GM19239 (cell line): ENCODE measurements around the gene RNF169.
"Not testable (repeated sequence)": the region's sequence is repeated elsewhere in the genome, so short reads cannot be mapped to it uniquely, and the experiment has no call there.

ENCODE experiments used
- DNase-seq: peaks from one replicate; pipeline ENCODE4 v3.0.0; 2011; ENCODE audit warnings: low spot score; ENCODE audit not compliant: insufficient read length
- FAIRE-seq: peaks from 2 replicates; lab custom pipeline; 2011; peaks lifted over from hg19 to GRCh38; lab: Jason Lieb, UNC

RNF169 gene

DNA sequence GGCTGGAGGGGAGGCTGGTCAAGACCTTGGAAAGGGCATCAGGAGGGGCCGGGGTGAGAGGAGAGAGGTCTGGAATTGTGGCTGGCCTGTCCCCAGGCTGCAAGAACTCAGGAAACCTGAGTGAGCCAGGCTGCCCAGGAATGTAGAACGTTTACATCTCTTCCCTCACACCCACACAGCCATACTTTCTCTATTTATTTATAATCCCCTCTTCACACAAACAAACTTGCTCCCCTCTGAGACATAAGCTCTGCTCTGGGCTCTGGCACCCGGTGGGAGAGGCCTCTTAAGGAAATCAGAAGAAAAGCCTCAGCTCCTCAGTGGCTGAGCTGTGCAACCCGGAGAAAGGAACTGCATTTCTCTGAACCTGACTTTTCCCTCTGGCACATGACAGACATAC is 22.9 kb upstream of the RNF169 start:
- DNase-seq (no peak), FAIRE-seq (no peak)

DNA sequence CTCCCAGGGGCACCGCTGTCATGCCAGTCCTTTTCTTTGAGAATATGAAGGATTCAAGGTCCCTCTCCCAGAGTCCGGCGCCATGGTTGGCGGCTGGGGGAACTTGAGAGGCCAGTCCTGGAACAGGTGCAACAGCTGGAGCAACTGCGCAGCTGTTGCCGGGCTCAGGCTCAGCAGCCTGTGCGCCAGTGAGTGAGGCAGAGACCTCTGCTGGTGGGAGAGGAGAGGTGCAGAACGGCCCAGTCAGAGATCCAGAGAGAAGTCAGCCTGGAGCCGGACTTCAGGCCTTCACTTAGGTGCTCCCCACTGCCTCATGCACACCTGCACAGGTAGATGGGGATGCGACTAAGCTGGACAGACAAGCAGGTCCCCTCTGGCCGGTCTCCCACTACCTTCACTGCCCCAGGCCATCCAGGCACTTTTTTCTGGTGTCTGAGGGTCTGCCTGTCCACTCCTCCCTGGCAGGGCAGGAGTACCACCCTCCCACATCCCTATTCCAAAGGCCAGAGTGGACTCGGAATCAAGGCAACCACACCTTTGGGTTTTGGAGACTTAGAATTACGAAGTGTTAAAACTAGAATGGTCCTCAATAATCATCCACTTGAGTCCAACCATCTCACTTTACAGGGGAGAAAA is 22.0 kb upstream of the RNF169 start:
- FAIRE-seq: peak; percentile 95
- peak; percentile 97 for DNase-seq

DNA sequence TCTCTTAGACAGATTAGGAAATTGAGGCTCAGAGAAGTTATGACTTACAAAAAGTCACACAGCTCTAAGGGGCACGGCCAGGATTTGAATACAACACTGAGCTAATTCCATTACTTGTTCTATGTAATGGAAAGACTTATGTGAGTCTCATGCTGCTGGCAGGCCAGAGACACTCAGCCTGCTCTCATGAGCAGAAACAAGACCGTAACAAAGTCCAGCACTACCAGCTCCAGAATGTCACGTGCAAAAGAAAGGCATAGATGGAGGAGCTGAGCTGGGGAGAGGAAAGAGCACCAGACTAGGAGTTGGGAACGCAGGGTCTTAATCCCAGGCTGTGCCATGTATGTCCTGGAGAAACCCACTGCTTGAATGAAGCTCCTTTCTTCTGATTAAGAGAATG is 19.3 kb upstream of the RNF169 start:
- DNase-seq (no peak), FAIRE-seq (no peak)

DNA sequence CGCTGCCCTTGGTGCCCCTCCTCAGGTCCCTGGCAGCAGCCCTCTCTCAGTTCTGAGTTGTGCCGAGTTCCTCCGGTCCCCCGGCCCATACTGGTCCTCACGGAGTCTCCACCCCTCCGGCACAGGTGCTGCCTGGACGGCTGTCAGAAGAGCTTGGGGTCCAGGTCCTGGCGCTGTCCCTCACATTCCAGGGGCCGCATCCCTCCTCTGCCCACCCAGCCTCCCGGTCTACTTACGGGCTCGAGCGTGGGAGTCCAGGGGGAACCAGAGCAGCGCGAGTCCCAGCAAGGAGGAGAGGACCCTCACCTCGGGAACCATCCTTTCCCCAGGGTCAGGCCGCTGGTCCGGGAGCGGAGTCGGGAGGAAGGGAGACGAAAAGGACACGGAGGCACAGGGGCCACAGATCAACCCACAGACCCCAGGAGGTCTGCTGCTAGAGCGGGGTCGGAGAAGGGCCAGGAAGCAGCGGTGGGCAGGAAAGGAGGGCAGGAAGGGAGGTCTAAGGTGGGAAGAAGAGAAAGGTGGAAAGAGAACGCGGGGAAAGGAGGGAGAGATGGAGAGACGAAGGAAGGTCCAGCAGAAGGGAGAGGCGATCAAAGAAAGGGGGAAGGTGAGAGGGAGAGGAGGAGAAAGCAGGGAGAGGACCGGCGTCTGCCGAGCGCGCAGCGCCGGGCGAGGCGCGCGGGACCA is 17.9 kb upstream of the RNF169 start:
- FAIRE-seq (no peak), DNase-seq (no peak)

DNA sequence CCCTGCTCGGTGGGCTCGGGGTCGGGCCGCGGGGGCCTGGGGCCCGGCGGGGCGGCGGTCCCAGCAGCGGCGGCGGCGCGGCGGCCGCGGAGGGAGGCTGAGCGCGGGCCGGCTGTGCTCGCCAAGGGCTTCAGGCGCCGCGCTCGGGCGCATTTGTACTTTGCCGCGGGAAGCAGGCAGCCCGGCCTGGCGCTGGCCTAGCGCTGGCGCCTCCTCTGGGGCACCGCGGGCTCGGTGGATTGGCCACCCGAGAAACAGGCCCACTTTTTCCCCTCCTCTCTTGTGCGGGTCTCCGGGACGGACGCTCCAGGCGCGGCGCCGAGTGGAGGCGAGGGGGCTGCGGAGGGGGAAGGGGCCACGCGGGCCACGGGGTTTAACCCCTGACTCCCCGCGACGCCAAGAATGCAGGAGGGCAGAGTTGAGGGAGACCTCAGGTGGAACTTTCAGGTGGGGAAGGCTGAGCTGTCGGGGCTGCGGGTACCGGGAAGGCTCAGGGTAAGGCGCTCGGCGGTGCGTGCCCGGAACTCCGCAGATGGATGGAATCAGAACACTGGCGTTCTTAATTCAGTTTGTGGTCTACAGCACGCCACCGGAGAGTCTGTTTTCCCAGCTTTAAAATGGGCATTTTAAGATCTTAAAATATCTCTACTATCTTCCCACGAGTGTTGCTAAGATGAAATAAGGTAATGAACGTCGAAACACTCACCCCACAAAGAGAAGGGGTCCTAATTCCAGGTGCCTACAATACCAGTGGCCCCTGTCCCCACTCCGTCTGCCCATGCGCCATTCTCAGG is 17.2 kb upstream of the RNF169 start, which contains the start of gene CHRDL2:
Gene CHRDL2 (minus strand): TSS at position 126 of the 794 bp plus-strand sequence. CDS start 538 bp downstream, outside the sequence.
- FAIRE-seq: no peak

DNA sequence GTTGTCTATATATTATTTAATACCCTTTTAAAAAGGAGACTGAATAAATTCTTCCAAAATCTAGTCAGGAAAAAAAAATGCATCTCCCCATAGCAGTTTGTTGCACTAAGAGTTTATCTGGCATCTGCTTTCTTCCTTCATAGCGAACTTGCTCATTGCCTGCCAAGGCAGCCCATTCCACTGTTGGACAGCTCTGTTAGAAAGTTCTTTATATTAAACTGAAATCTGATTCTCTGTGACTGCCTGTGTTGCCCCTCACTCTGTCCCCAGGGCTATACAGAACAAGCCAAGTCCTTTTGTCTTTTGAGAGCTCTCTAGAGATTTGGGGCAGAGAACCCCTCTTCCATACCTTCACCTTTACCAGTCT is 14.1 kb upstream of the RNF169 start:
- FAIRE-seq (no peak), DNase-seq (no peak)

More for the DNA sequence above, 17.2 kb upstream of the RNF169 start, which contains the start of gene CHRDL2:
- no peak for DNase-seq

DNA sequence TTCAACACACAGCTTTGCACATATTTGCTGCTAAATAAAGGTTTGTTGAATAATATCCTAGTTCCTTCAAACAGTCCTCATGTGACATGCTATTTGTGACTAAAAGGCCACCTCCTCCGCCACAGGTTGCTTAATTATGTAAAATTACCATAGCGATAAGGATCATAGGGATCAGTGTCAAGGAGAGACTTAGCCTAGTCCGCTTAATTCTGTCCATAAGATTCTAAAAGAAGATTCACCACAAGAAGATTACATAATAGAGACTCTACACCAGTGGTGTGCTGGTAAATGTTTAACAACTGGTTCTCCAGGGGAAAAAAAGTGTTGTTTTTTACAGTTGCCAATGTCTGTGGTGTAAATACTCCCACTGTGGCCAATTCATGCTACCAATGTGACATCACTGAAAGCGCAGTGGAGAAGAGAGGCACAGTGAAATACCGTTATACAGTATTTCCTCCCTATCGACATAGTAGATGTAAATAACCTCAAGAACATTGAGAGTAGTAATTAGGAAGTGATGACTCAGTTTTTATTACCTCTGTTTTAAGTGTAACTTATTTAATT is 13.2 kb upstream of the RNF169 start:
- no peak for FAIRE-seq
- DNase-seq: no peak

DNA sequence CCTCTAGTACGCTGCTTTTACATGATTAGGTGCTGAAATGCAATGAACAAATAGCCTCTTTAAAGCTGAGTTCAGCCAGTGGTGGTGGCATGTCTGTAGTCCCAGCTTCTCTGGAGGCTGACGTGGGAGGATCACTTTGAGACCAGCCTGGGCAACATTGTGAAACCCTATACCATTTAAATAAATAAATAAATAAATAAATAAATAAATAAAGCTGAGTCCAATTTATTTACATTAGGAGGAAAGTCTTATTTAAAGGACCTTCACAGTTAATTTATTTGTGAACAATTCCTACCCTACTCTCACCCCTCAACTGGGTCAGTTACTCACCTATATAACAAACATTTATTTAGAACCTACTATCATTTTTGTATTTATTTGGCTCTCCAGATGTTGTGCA is 12.6 kb upstream of the RNF169 start:
- no peak for DNase-seq
- FAIRE-seq: no peak

DNA sequence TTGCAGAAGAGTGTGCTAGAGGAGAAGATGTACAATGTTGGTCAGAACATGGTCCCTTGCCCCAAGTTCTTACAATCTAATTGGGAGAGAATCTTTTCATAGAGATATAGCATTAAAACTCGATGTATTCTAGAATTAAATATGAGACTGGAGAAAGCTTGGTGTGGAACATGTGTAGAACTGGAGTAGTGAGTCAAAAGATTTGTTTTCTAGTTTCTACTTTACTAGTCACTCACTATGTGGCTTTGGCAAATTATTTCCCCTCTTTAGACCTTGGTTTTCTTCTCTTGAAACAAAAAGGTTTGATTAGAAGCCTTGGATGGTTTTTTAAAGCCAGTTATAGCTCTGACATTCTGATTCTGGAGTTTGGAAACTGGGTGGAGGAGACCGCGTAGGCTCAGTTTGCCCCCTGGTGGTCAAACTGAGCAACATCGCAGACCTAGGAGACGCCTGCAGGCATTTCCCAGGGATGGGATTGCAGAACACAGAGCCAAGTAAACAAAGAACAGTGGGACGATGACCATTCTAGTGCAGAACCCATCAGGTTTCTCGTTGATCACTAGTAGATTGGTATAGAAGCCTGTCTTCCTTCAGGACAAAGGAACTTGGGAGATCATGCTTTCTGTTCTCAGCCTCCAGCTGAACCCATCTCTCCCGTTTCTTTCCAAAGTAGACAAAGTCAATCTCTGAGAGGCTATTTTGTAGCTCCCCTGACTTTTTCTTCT is 8.9 kb upstream of the RNF169 start:
- DNase-seq (peak; percentile 65), FAIRE-seq (peak; percentile 76)

DNA sequence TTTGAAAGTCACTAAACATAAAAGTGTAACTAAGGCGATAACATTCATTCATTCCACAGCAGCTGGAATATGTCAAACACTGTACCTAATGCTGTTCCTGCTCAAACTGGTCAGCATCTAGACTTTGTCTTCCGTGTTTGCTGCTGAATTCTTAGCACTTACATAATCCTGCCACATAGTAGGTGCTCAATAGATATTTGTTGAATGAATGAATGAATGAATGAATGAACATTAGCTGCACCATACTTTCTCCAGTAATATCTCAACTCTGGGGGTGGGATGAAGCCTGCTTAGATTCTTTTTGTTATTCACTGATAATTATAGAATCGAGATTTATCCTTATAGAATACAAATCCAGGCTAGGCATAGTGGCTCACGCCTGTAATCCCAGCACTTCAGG is 6.6 kb upstream of the RNF169 start:
- DNase-seq (no peak), FAIRE-seq (no peak)

DNA sequence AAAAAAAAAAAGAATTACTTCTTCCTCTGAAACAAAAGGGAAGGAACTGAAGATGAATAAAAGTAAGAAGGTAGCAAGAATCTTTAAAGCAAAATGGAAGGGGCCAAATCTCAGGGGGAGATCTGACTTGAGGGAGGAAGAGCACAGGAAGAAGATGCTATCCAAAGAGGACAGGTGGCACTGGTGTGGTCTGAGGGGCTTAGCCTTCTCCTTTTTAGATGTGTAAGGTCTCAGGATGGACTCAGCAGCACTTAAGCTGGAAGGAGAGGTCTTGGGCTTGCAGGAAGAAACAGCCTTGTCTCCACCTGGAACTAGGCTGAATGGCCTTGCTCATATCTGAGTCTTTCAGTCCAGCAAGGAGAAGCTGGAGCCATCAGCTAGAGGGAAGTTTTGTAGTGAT is 5.0 kb upstream of the RNF169 start:
- FAIRE-seq (no peak), DNase-seq (no peak)

DNA sequence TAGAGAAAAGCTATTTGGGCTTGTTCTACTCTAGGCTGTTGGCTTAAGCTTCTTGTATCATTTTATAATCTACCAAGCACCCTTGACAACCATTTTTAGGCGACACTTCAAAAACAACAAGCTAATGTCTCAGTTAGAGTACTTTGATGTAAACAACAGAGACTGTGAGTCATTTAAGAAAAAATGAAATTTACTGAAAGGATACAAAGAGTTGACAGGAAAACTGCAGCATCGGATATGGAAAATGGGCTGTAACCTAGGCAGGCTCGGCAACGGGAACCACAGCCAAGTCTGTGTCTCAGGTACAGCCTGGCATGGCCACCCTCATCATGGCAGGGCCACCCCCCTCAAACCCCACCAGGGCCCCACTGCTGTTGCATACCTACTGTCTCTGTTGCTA is 4.4 kb upstream of the RNF169 start:
- no peak for FAIRE-seq
- no peak for DNase-seq

DNA sequence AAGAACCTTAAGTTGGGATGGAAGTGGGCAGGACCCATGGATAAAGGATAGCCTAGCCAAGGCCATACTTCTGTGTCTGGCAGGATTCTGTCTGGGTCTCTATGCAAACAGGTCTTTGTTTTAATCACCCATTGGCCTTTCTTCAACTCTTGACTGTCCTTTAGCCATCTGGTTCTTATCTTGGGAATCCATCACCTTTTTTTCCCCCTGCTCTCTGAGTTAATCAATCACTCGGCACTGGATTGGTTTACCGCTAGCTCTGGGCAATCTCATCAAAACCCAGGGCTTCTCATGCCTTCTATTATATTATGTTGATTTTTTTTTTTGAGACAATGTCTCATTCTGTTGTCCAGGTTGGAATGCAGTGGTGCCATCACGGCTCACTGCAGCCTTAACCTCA is 1.8 kb upstream of the RNF169 start:
- FAIRE-seq (no peak), DNase-seq (no peak)

DNA sequence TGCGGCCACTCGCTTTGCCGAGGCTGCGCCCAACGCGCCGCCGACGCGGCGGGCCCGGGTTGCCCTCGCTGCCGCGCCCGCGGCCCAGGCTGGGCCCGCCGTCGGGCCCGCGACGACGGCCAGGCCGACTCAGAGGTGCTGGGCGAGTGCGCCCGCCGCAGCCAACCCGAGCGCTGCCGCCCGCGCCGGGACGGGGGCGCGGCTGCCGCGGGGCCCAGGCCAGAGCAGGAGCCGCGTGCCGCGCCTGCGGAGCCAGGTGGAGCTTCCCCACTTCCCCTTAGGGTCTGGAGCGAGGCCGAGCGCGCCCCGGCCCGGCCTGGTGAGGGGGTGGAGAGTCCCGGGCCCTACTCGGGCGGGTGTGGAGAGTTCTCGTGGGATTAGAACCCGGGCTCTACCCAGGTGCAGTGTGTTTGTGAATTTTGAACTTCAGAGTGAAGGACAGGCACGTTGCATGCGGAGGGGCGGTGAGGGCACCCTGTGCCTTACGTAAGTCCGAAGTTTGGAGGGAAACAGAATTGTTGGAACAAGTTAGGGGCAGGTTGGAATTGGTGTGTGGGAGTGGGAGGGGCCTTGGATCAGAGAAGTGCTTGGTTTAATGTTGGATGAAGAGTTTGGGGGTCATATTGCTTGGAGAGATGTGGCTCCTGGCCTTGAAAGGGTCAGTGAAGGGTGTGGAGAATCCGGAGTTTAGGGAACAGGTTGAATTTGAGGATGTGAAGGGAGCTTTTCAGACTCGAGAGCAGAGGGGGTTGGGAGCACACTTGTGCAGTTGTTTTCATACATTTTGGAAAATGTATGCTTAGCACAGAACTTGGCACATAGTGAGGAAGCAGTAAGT is 697 bp downstream of the RNF169 start:
- DNase-seq (peak; percentile 57), FAIRE-seq (no peak)

DNA sequence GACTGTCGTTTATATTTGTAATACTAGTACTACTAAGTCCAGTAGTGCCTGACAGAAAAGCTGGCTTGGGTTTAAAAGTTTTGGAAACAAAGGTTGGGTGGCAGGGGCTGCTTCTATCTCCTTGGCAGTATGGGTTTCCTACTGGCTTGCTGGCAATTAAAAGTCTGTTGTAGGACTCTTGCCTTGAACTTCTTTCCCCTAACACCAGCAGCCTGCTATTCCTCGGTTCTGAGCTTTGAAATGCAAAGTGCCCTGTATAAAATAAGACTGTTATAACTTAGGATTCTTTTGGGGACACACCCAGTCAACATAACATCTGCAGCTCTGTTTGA is 1.3 kb downstream of the RNF169 start:
- no peak for DNase-seq
- no peak for FAIRE-seq

DNA sequence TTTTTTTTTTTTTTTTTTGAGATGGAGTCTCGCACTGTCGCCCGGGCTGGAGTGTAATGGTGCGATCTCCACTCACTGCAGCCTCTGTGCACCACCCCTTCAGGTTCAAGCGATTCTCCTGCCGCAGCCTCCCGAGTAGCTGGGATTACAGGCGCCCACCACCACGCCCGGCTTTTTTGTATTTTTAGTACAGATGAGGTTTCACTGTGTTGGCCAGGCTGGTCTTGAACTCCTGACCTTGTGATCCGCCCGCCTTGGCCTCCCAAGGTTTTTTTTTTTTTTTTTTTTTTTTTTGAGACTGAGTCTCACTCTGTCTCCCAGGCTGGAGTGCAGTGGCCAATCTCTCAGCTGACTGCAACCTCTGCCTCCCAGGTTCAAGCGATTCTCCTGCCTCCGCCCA is 1.9 kb downstream of the RNF169 start:
- not testable (repeated sequence) for DNase-seq, FAIRE-seq

DNA sequence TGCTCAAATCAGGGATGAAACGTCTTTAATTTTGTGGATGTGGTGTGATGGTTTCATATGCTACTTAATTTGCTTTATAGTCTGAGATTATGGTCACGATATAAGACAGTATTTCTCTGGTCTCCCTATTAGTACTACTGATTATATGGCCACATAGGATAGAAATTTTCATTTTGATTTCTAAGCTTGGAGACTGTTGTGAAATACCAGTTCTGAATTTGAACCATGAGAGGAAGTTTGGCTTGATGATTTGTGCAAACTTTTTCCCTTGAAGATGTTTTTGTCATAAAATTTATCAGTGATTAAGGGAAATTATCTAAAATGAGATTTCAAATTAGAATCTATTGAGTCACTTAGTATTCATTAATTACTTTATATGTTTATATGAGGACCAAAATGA is 2.7 kb downstream of the RNF169 start:
- no peak for FAIRE-seq
- no peak for DNase-seq

DNA sequence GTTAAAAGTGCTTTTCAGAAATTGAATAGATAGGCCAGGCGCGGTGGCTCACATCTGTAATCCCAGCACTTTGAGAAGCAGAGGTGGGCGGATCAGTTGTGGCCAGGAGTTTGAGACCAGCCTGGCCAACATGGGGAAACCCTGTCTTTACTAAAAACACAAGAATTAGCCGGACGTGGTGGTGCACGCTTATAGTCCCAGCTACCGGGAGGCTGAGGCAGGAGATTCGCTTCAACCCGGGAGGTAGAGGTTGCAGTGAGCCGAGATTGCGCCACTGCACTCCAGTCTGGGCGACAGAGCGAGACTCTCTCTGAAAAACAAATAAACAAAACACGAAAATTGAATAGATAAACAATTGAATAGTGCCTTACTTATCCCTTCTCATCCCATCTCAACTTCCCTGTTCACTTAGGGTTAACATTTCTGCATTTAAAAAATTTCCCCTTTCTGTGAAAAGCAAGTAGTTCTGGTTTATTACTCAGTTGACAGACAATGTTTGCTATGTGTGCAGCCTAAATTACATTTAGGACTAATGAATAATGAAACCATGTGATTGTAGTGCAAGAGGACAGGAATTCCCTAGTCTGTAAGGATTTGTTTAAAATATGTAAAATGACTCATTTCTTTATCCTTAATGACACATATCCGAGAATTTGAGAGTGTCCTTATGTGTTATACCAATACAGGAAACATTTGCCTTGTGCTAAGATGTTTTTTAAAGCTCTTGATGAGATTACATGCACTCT is 6.0 kb downstream of the RNF169 start:
- DNase-seq (no peak), FAIRE-seq (peak; percentile 4)
